SK-MEL-5 (cell line): ENCODE measurements around the gene ADIG. TPM values are rescaled to one million over a fixed set of nuclear protein-coding genes. Genes with fewer than 3 reads are reported as not detected.
A peak's percentile ranks its signal among the peaks of the same experiment; 100 is the strongest.

ENCODE experiments used
- DNase-seq: peaks from one replicate; pipeline ENCODE4 v3.0.0-alpha.2; 2016; ENCODE audit warnings: low read depth, low spot score
- in situ Hi-C: cut with HindIII; loops from 2 replicates; pipeline ENCODE4 v1.10.0; 2016; ENCODE audit warnings: low sequenced_read_pairs, high pct_unique_total_duplicates, low pct_unique_long_range_greater_than_20kb
- polyA plus RNA-seq, 2 experiments: library from polyadenylated mRNA; depleted of rRNA; stranded (reverse); fragments of >200 nt; gene quantifications; 2 replicates each; pipeline ENCODE4 v1.2.3, GENCODE V29; 2015
- total RNA-seq: library from RNA; depleted of rRNA; stranded (reverse); fragments of >200 nt; shearing (Covaris generic); gene quantifications from 2 replicates; pipeline ENCODE4 v1.2.3, GENCODE V29; 2014; rRNA removed

ADIG gene
- total RNA-seq = not detected in 2 replicates
- not detected in 2 replicates for polyA plus RNA-seq (2015; cell fraction: cytosol; rRNA removed)
- not detected in 2 replicates for polyA plus RNA-seq (2015; cell fraction: nucleus; rRNA removed)

DNA sequence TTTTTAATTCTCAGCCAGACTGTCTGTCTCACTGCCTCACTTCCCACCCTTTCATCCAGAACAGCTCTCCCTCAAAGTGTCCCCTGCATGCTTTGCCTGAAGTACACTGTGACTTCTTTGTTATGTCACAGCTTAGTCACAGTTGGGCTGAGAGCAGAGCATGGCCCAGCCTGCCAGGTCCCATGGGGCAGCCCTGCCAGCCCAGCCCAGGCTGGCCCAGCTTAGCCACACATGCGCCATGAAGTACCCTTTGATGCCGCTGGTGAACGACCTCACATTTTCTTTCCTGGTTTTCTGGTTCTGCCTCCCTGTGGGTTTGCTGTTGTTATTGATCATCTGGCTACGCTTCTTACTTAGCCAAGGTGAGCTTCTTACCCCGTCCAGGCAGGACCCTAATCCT lies at the start of gene ADIG:
Gene ADIG (plus strand): TSS at position 185 of the 400 bp plus-strand sequence. CDS start 54 bp downstream, at position 239.
- no peak for DNase-seq
- in situ Hi-C loops = no loop called here

DNA sequence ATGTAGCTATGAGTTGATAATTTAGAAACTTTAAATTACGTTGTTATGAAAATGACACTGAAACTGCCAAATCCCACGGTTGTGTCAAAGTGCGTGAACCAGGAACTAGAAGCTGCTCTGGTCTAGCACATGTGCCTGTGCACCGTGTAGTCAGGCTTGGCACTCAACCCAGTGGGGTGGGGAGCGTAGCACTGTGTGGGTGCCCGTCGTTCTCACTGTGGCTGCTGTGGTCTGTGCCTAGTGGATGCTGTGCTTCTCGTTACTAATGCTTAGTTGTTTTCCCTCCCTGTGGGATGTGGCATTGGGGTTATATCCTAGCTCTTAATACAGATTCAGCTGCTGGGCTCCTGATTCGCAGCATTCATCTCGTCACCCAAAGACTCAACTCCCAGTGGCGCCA lies 46.2 kb upstream of the ADIG start:
- in situ Hi-C loops = no loop called here

DNA sequence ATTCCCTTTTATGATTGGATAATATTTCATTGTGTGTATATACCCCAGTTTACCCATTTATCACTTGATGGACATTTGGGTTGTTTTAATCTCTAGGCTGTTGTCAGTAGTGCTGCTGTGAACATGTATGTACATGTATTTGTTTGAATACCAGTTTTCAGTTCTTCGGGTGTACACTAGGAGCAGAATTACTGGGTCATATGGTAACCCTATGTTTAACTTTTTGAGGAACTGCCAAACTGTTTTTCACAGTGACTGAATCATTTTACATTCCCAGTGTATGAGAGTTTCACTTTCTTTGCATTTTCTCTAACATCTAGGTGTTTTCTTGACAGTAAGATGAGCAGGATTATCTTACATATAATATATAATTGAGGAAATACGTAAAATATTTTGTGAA lies 44.7 kb upstream of the ADIG start:
- DNase-seq = no peak
- in situ Hi-C loops = no loop called here

More for the DNA sequence above, 46.2 kb upstream of the ADIG start:
- DNase-seq = no peak

DNA sequence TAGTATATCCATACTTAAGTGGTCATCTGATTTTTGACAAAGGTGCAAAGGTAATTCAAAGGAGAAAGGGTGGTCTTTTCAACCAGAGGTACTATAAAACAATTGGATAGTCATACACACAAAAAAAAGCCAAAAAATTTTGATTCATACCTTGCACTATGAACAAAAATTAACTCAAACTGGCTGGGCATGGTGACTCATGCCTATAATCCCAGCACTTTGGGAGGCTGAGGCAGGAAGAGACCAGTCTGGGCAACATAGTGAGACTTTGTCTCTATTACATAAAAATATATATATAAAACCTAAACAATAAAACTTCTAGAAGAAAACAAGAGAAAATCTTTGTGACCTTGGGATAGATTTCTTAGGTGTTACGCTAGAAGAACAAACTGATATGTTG lies 43.8 kb upstream of the ADIG start:
- in situ Hi-C loops = no loop called here
- no peak for DNase-seq

DNA sequence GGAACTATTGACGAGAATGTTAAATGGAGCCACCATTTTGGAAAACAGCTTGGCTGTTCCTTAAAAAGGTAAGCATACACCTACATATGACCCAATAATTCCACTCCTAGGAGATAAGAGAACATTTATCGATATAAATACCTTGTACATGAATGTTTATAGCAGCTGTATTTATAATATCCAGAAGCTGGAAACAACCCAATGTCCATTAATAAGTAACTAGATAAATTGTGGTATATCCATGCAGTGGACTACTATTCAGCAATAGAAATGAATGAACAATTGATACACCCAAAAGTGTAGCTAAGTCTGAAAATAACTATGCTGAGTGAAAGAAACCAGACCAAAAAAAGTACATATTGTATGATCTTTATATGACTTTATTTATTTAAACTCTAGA lies 42.2 kb upstream of the ADIG start:
- no peak for DNase-seq
- in situ Hi-C loops = no loop called here

DNA sequence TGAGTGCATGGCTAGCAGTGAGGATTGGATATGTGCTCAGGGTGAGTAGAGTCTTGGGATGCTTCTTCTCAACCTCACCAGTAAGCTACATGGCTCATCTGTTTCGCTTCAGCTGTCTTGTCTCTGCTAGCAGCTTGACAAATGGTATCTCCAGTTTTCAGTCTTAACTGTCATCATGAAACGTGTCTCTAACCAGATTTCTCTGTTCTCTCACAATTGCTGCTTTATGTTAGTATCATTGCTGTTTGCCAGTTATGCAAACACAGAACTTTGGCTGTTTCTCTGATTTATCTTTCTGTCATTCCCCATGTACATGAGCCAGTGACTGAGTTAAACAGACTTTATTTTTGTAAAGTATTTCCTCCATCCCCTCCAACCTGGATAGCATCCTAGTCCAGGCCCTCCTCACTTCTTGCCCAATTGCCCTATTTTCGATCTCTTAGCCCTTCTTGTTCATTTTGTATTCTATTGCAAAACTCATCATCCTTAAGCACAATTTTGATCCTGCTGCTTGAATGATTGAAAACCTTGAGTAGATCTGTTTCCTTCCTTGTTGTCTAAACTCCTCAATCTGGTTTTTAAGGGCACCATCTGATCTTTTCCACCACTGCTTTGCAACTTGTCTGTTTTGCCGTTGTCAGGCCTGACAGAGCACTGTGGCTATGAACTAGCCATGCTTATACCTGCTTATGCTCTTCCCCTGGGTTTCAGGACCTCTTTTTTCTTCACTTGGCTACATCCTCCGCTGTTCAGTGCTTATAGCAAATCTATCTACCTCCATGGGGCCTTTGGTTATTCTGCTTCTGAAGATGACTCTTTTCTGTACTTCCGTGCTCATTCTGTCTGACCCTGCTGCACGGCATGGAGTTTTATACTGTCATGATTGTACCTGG lies 37.7 kb upstream of the ADIG start:
- DNase-seq = no peak
- in situ Hi-C loops = no loop called here

DNA sequence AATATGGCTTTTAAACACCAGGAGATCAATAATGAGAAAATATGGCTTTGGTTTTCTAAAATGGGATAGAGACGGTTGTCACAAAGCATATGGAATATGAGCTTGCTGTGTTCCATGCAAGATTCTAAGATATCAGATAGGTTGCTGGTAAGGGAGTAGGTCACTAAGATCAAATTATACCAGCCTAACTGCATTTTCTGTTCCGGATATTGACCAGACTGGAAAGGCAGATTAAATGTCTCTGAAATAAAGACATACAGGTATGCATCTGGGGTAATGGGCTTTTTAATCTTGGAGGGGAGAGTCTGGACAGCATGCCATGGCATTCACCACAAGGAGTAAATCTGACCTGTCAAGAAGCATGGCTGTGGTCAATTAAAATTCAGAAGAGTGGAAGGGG lies 35.2 kb upstream of the ADIG start:
- DNase-seq = no peak
- in situ Hi-C loops = no loop called here

DNA sequence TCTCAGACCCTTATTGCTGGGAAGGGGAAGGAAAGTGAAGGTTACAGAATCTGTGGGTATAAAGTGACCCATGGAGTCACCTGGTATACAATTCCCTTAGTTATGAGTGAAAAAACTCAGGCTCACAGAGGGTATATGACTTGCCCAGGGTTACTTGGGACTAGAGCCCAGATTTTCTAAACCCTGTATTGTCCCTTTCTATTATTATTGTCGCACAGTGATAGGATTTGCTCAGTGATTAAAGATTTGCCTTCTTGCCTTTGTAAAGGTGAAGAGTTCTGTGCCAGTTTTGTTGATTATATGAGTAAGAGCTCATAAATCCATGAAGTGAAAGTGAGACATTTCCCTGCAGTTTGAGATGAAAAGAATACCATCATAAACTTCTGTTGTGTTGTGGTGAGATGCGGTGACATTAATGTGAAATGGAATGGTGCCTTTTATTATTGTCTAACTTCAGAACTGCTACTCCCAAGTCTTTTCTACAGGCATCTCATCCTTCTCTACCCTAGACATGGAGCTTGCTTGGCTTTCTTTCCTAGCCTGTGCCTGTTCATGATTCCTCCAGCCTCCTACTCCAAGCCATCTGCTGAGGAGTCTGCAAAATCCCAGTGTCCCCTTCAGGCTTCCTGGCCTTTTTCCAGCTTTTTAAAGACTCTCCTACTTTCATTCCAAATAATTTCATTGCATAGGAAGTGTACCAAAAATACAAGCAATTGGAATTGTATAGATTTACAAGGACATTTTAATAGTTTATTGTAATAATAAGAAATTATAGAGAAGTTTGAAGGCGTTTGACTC lies 33.5 kb upstream of the ADIG start:
- DNase-seq = no peak
- in situ Hi-C loops = no loop called here

DNA sequence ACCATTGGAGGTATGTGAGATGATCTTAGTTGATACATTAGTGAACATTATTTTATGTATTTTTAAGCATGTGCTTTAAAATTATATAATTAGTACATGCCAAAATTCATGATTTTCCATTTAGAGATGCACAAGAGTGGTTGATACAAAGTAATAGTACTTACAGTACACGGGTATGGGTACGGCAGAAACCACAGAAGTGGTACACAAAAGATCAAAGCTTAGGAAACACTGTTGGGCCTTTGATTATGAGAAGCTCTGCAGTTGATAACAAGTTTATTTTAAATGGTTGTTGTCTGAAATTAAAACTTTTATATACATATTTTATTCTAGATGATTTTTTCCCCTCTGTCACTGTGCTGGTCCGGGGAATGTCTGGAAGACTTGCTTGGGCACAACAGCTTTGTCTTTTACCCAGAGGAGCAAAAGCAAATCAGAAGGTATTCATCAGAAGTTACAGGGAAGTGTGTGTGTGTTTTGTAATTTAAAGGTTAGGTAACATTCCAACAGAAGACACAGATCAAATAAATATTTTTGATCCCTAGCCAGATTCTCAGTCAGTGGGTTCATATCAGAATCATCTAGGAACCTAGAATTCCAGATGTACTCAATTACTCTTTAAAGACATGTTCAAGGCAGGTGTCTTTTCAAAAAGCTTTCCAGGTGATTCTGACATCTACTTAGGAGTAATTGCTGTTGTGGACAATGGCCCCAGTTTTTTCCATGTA lies 32.5 kb upstream of the ADIG start:
- DNase-seq = no peak
- in situ Hi-C loops = no loop called here

DNA sequence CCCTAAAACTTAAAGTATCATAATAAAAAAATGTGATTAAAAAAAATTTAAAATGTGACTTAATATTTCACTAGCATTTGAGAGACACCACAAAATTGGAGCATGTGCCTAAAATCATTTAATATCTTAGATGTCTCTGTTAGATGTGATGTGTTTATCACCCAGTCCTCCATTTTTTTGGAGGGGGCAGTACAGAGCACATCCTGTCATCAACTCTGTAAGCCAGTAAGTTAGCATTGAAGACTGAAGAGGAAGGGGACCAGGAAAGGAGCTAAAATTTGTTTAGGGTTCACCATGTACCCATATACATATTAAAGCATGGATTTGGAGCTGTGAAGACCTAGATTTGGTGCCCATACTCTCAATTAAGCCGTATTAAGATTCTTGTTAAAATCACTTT lies 30.7 kb upstream of the ADIG start:
- DNase-seq = peak; percentile 45
- in situ Hi-C loops = no loop called here

DNA sequence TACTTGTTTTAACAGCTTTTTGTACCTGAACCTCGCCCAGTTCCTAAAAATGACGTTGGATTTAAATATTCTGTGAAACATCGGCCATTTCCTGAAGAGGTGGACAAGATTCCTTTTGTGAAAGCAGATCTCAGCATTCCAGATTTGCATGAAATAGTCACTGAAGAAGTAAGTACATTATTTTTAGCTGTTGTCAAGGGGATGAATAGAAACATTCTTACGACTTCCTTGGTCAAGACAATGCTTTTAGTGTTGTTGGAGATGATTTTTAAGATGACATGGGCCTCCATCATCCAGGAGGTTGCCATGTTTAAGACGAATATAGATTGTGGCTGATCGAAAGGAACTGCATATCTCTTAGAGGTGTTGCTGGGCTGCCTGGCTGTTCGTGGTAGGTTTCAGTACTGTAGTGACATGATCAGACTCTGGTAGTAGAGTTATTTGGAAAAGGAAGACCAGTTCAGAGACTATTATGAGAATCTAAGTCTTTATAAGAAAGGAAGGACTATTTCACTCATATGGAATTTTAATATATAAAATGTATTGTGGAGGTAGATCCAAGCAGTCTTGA lies 29.9 kb upstream of the ADIG start:
- peak; percentile 72 for DNase-seq
- in situ Hi-C loops = no loop called here

DNA sequence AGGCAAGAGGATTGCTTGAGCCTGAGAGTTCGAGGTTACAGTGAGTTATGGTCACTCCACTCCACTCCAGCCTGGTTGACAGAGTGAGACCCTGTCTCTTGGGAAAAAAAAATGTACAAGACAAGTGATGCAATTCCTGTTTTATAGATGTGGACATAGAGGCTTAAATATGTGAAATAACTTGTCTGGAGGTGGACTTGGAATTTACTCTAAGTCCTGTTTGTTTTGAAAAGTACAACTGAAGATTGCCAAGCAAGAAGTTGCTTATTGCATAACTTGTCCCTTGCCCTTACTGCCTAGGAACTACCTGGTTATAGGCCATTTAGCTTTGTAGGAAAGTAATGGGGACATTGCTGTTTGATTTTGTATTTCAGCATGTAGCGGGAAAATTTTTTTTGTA lies 26.0 kb upstream of the ADIG start:
- no peak for DNase-seq
- in situ Hi-C loops = no loop called here

DNA sequence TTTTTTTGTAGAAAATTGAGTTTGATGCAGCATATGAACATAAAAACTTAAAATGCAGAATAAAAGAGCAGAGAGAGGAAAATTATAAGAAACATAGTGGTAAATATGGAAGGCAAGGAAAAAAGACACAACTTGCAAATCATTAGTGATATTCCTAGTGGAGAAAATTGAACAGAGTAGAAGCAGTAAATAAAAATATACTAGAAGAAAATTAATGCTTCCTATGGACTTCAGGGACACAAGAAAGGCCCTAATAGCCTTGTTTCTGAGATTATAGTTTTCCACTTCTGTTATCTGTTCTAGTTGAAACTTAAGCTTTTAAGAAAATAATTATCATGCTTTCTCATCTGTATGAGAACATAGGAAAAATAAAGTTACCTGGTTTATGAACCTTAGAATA lies 25.6 kb upstream of the ADIG start:
- in situ Hi-C loops = no loop called here

DNA sequence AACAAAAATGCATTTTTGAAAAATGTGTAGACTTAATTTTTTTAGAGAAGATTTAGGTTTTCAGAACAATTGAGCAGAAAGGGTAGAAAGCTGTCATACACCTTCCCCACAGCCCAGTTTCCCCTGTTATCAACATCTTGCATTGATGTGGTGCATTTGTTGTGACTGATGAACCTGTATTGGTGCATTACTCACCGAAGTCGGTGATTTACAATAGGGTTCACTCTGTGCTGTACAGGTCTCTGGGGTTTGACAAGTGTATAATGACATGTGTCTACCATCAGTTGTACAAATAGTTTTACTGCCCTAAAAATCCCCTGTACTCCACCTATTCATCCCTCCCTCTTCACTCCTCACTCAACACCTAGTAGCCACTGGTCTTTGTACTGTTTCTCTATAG lies 23.8 kb upstream of the ADIG start:
- no peak for DNase-seq
- in situ Hi-C loops = no loop called here

More for the DNA sequence above, 25.6 kb upstream of the ADIG start:
- DNase-seq = no peak

DNA sequence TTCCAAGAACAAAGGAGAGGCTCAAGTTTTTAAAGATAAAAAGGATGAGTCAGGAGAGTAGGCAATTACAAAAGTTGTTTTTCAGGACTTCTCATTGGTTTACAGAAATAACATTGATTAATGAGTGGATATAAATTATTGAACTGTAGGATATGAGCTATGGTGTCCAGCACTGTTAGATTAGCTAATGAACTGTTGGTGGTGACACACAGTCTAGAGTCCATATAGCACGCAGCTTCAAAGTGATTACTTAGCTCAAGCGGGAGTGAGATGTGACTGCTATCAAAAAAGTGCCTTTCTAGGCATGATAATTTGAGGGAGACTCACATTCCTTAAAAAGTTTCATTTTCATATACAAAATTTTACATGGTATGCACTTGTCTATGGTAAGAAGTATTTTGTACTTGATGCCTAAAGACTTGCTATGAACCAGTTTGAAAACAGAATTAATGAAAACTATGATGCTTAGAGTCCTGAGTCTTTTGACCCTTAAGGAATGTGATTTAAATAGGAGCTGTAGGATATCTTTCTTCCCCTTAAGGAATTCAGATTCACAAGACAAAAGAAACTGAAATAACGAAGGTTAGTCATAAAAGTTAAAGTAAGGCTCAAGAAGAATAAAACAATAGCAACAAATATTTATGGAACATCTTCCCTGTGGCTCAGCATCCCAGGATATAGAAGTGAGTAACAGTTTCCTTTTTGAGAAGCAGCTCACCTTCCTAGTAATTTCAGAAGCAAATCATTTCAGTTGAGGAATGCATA lies 22.2 kb upstream of the ADIG start:
- in situ Hi-C loops = no loop called here
- no peak for DNase-seq

DNA sequence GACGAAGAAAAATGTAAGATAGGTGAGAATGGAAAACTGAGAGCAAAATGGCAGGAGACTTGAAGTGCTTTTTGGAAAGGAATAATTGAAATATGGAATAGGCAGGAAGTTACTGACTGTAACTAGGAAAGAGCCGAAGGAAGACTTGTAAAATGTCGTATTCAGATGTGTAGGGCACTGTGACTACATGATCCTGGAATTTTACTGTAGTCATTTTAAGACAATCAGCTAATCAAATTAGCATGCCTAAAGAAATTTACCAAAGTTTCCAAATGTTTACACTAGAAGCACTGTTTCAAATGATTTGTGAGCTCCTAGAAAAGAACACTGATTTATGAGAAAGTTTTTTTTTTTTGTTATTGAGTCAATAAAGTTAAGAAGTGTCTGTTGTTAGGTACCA lies 21.2 kb upstream of the ADIG start:
- no peak for DNase-seq
- in situ Hi-C loops = no loop called here

DNA sequence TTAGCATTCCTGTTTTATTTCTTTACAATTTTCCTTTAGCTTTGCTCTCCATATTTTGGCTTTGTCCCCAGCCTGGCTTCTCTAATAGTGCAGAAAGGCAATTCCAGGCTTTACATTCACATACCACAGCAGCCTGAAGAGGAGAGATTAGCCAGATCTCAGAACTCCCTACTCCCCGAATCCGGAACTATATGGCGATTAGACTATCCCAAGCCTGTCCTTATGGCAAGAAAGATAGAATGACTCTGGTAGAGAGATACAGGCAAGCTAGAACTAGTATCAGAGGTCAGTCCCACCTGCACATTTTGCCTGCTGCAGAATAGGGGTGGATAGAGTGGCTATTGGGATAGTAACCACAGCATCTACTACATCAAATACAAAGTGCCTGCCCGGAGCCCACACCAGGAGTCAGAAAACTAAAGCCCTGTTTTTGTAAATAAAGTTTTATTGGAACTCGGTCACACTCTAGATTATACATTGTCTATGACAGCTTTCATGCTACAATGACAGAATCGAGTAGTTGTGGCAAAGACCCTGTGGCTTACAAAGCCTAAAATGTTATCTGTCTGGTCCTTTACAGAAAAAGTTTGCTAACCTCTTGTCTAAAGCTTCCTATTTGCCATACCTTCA lies 17.1 kb upstream of the ADIG start:
- DNase-seq = no peak

More for the DNA sequence above, 17.1 kb upstream of the ADIG start:
- in situ Hi-C loops = no loop called here
